ENCODE measurements around the gene PAPSS2. TPM values are rescaled to one million over a fixed set of nuclear protein-coding genes. Genes with fewer than 3 reads are reported as not detected.
"Not testable (repeated sequence)": the region's sequence is repeated elsewhere in the genome, so short reads cannot be mapped to it uniquely, and the experiment has no call there.

The PAPSS2 gene
- total and polyA plus RNA-seq, 2 donors (not counting 3 experiments of a cell fraction or from before 2014, with no cell fraction given), result 27.9 to 82.6 TPM

GRCh38 chr10:87740254-87740655 lies 80.6 kb downstream of the PAPSS2 start:
- no TSS peak for BruUV-seq (replicated peaks)
- POLR2A ChIA-PET, result no interaction called here
- intact Hi-C loops (cut with micrococcal nuclease) (no loop called here), dilution Hi-C loops (cut with MboI; ENCODE audit: extremely low pct_ligation_motif_present, low sequenced_read_pairs) (no loop called here)
- H3K27me3 ChIP-seq (ENCODE audit: control insufficient read depth in 2 of 2, insufficient read depth in 2 of 2, low read length in 2 of 2), result no peaks in the 10 kb centered on the region
- H3K9me3 ChIP-seq (replicated peaks; ENCODE audit: control insufficient read depth, insufficient read depth, low read length), result no peaks in the 10 kb centered on the region
- H3K9me1 ChIP-seq (replicated peaks; ENCODE audit: control insufficient read depth, extremely low read depth, insufficient read depth, low read length), result no peaks in the 10 kb centered on the region
- H3K27ac ChIP-seq (ENCODE audit: insufficient read depth, low read depth, low read length), result no peak overlapping the region
- H3K4me1 ChIP-seq (ENCODE audit: control insufficient read depth, extremely low read depth, insufficient read depth, low read length), result no peaks in the 10 kb centered on the region
- CTCF ChIA-PET, result interaction anchor here (0.9 to 1.5 kb wide), 2 partner anchors 78 to 83 kb away, joined by 3 to 4 read pairs; no protein-coding TSS in a partner anchor
- no peak overlapping the region for H2AFZ ChIP-seq (ENCODE audit: low read depth, low read length)
- TF ChIP-seq POLR2AphosphoS5 (IDR thresholded peaks at IDR 0.05; ENCODE audit: insufficient read depth, low read depth, low read length) (no peak), MYC (IDR thresholded peaks at IDR 0.05; ENCODE audit: low read depth, low read length) (no peak), POLR2A (IDR thresholded peaks at IDR 0.05; ENCODE audit: low read depth, low read length) (no peak), CTCF (IDR thresholded peaks at IDR 0.05; ENCODE audit: extremely low read depth in 1 of 2, insufficient read depth in 1 of 2, low read depth in 1 of 2, low read length in 2 of 2) (no peak), EZH2 (IDR thresholded peaks at IDR 0.05; ENCODE audit: borderline replicate concordance, low read depth, low read length, severe bottlenecking) (no peak), JUN (IDR thresholded peaks at IDR 0.05; ENCODE audit: borderline replicate concordance, insufficient read depth, insufficient read length, low read depth) (no peak), FOS (IDR thresholded peaks at IDR 0.05; ENCODE audit: borderline replicate concordance, insufficient read depth, low read length) (no peak)
- no peaks in the 10 kb centered on the region for H3K79me2 ChIP-seq (ENCODE audit: control insufficient read depth, insufficient read depth, low read length)
- FAIRE-seq (no peak), DNase-seq (ENCODE audit: low read depth, low spot score) (no peak)
- peaks cover 9 to 11% of the 10 kb centered on the region in 2 experiments for H3K36me3 ChIP-seq (ENCODE audit: control insufficient read depth in 2 of 2, extremely low read depth in 1 of 2, insufficient read depth in 2 of 2, low read length in 2 of 2)
- no peak overlapping the region for H3K4me3 ChIP-seq (replicated peaks in 1 of 3; ENCODE audit: insufficient read depth in 1 of 3, low read depth in 1 of 3, low read length in 3 of 3)
- no peak overlapping the region for H3K4me2 ChIP-seq (ENCODE audit: insufficient read depth, low read length)
- no peaks in the 10 kb centered on the region for H4K20me1 ChIP-seq (replicated peaks; ENCODE audit: control insufficient read depth, extremely low read depth, insufficient read depth, low read length)
- no peak overlapping the region for H3K9ac ChIP-seq (replicated peaks; ENCODE audit: extremely low read depth, insufficient read depth, low read length)

GRCh38 chr10:87742992-87743610 lies 83.4 kb downstream of the PAPSS2 start:
- H3K27ac ChIP-seq (ENCODE audit: insufficient read depth, low read depth, low read length); FAIRE-seq; BruUV-seq (replicated peaks); intact Hi-C loops (cut with micrococcal nuclease); H3K4me2 ChIP-seq (ENCODE audit: insufficient read depth, low read length); H3K27me3 ChIP-seq (ENCODE audit: control insufficient read depth in 2 of 2, insufficient read depth in 2 of 2, low read length in 2 of 2); H4K20me1 ChIP-seq (replicated peaks; ENCODE audit: control insufficient read depth, extremely low read depth, insufficient read depth, low read length); H2AFZ ChIP-seq (ENCODE audit: low read depth, low read length); H3K9ac ChIP-seq (replicated peaks; ENCODE audit: extremely low read depth, insufficient read depth, low read length); H3K9me1 ChIP-seq (replicated peaks; ENCODE audit: control insufficient read depth, extremely low read depth, insufficient read depth, low read length); H3K4me3 ChIP-seq (replicated peaks in 1 of 3; ENCODE audit: insufficient read depth in 1 of 3, low read depth in 1 of 3, low read length in 3 of 3); POLR2A ChIA-PET; dilution Hi-C loops (cut with MboI; ENCODE audit: extremely low pct_ligation_motif_present, low sequenced_read_pairs); H3K4me1 ChIP-seq (ENCODE audit: control insufficient read depth, extremely low read depth, insufficient read depth, low read length); H3K9me3 ChIP-seq (replicated peaks; ENCODE audit: control insufficient read depth, insufficient read depth, low read length); H3K79me2 ChIP-seq (ENCODE audit: control insufficient read depth, insufficient read depth, low read length); DNase-seq (ENCODE audit: low read depth, low spot score): not testable (repeated sequence)
- H3K36me3 ChIP-seq (ENCODE audit: control insufficient read depth in 2 of 2, extremely low read depth in 1 of 2, insufficient read depth in 2 of 2, low read length in 2 of 2), result peaks cover 11% of the 10 kb centered on the region in 2 experiments
- CTCF ChIA-PET, result interaction anchor here (1.0 to 1.6 kb wide), 2 partner anchors 10 to 30 kb away, joined by 3 to 4 read pairs; no protein-coding TSS in a partner anchor

Measured in endothelial cell of umbilical vein (primary cell).